HEK293 (cell line): ENCODE measurements around the gene AFG1L.

ENCODE experiments used
- CTCF ChIA-PET: fragments of 350-600 bp; formaldehyde crosslinking; extraction: SDS; loops from one replicate; lab custom pipeline; 2021; ENCODE audit warnings: antibody characterized with exemption; lab: Yijun Ruan, JAX
- POLR2A ChIA-PET: fragments of 300-600 bp; formaldehyde crosslinking; extraction: SDS; loops from one replicate; lab custom pipeline; 2020; ENCODE audit warnings: antibody characterized with exemption, inconsistent platforms; lab: Yijun Ruan, JAX
- H3K27ac ChIP-seq: fragments of 200-500 bp; sonication (Bioruptor generic); 2 replicates; pipeline ENCODE4 v1.5.1; 2014; ENCODE audit warnings: low read depth, low read length, control low read depth, inconsistent platforms; ENCODE audit errors: extremely low read depth
- H3K36me3 ChIP-seq, 2 experiments: fragments of 200-500 bp in 1 of 2; sonication (Bioruptor generic) in 1 of 2; 1 replicate in 1 of 2; 2 replicates in 1 of 2; pipeline ENCODE4 v1.5.1; 2014 to 2017; ENCODE audit warnings: inconsistent platforms in 2 of 2, low read length in 2 of 2; ENCODE audit not compliant: control insufficient read depth in 2 of 2, insufficient read depth in 1 of 2
- H3K4me1 ChIP-seq: fragments of 200-500 bp; sonication (Bioruptor generic); 2 replicates; pipeline ENCODE4 v1.5.1; 2014; ENCODE audit warnings: mild to moderate bottlenecking, low read length, inconsistent platforms; ENCODE audit not compliant: control insufficient read depth, insufficient read depth
- H3K4me3 ChIP-seq: 2 replicates; pipeline ENCODE4 v1.5.1; 2011; ENCODE audit warnings: low read depth, mild to moderate bottlenecking, control low read depth, low read length, moderate library complexity
- H3K9me3 ChIP-seq: fragments of 200-500 bp; sonication (Bioruptor generic); 2 replicates; pipeline ENCODE4 v1.5.1; 2014; ENCODE audit warnings: low read depth, low read length, inconsistent platforms; ENCODE audit not compliant: control insufficient read depth, insufficient read depth
- FEZF1 ChIP-seq: fragments of 450-650 bp; formaldehyde crosslinking; IDR thresholded peaks from 2 replicates; pipeline ENCODE4 v1.5.1; 2016; ENCODE audit warnings: missing biosample characterization, missing genetic modification characterization
- HOXC10 ChIP-seq: sonication (generic); formaldehyde crosslinking; IDR thresholded peaks from 2 replicates; pipeline ENCODE4 v1.8.1; 2023; ENCODE audit warnings: mild to moderate bottlenecking, missing genetic modification reagents
- KLF16 ChIP-seq: fragments of 450-650 bp; formaldehyde crosslinking; IDR thresholded peaks from 2 replicates; pipeline ENCODE4 v1.5.1; 2017; ENCODE audit warnings: missing biosample characterization, missing genetic modification characterization
- PBX3 ChIP-seq: sonication (generic); formaldehyde crosslinking; IDR thresholded peaks from 2 replicates; pipeline ENCODE4 v1.8.1; 2022; ENCODE audit warnings: mild to moderate bottlenecking, moderate library complexity, missing genetic modification reagents
- PRDM10 ChIP-seq: fragments of 450-650 bp; formaldehyde crosslinking; IDR thresholded peaks from 2 replicates; pipeline ENCODE4 v1.5.1; 2016; ENCODE audit warnings: missing biosample characterization, missing genetic modification characterization
- SCRT2 ChIP-seq: fragments of 450-650 bp; formaldehyde crosslinking; IDR thresholded peaks from 2 replicates; pipeline ENCODE4 v1.5.1; 2016; ENCODE audit warnings: missing biosample characterization, missing genetic modification characterization
- SP2 ChIP-seq: fragments of 450-650 bp; formaldehyde crosslinking; IDR thresholded peaks from 2 replicates; pipeline ENCODE4 v1.5.1; 2016; ENCODE audit warnings: missing biosample characterization, missing genetic modification characterization
- SP7 ChIP-seq: fragments of 450-650 bp; formaldehyde crosslinking; IDR thresholded peaks from 2 replicates; pipeline ENCODE4 v1.5.1; 2016; ENCODE audit warnings: missing biosample characterization, missing genetic modification characterization
- ZBTB44 ChIP-seq: fragments of 450-650 bp; IDR thresholded peaks from 2 replicates; pipeline ENCODE4 v1.5.1; 2018; ENCODE audit warnings: missing biosample characterization, mild to moderate bottlenecking, missing genetic modification characterization
- ZBTB7A ChIP-seq: fragments of 450-650 bp; formaldehyde crosslinking; IDR thresholded peaks from 2 replicates; pipeline ENCODE4 v1.5.1; 2016; ENCODE audit warnings: low read depth, missing biosample characterization, missing genetic modification characterization
- ZIC2 ChIP-seq: fragments of 450-650 bp; formaldehyde crosslinking; IDR thresholded peaks from 2 replicates; pipeline ENCODE4 v1.5.1; 2016; ENCODE audit warnings: missing biosample characterization, missing genetic modification characterization
- ZNF10 ChIP-seq: fragments of 450-650 bp; formaldehyde crosslinking; IDR thresholded peaks from 2 replicates; pipeline ENCODE4 v1.5.1; 2017; ENCODE audit warnings: missing biosample characterization, missing genetic modification characterization
- ZNF121 ChIP-seq: fragments of 450-650 bp; formaldehyde crosslinking; IDR thresholded peaks from 2 replicates; pipeline ENCODE4 v1.5.1; 2016; ENCODE audit warnings: missing biosample characterization, missing genetic modification characterization
- ZNF169 ChIP-seq: fragments of 450-650 bp; formaldehyde crosslinking; IDR thresholded peaks from 2 replicates; pipeline ENCODE4 v1.5.1; 2016; ENCODE audit warnings: missing biosample characterization, missing genetic modification characterization
- ZNF214 ChIP-seq: fragments of 450-650 bp; formaldehyde crosslinking; IDR thresholded peaks from 2 replicates; pipeline ENCODE4 v1.5.1; 2017; ENCODE audit warnings: missing biosample characterization, mild to moderate bottlenecking, missing genetic modification characterization, borderline replicate concordance
- ZNF24 ChIP-seq: fragments of 450-650 bp; formaldehyde crosslinking; IDR thresholded peaks from 2 replicates; pipeline ENCODE4 v1.5.1; 2016; ENCODE audit warnings: missing biosample characterization, missing genetic modification characterization
- ZNF280C ChIP-seq: fragments of 450-650 bp; formaldehyde crosslinking; IDR thresholded peaks from 2 replicates; pipeline ENCODE4 v1.5.1; 2016; ENCODE audit warnings: missing biosample characterization, missing genetic modification characterization
- ZNF335 ChIP-seq: fragments of 450-650 bp; formaldehyde crosslinking; conservative IDR thresholded peaks from 2 replicates; pipeline ENCODE4 v1.5.1; 2016; ENCODE audit warnings: missing biosample characterization, missing genetic modification characterization
- ZNF341 ChIP-seq: fragments of 450-650 bp; formaldehyde crosslinking; IDR thresholded peaks from 2 replicates; pipeline ENCODE4; 2016; ENCODE audit warnings: low read depth, missing biosample characterization, missing genetic modification characterization
- ZNF404 ChIP-seq: fragments of 450-650 bp; formaldehyde crosslinking; IDR thresholded peaks from 2 replicates; pipeline ENCODE4 v1.5.1; 2017; ENCODE audit warnings: missing biosample characterization, missing genetic modification characterization
- ZNF529 ChIP-seq: fragments of 450-650 bp; formaldehyde crosslinking; IDR thresholded peaks from 2 replicates; pipeline ENCODE4 v1.5.1; 2017; ENCODE audit warnings: missing genetic modification characterization, missing biosample characterization; ENCODE audit not compliant: insufficient replicate concordance
- ZNF548 ChIP-seq: fragments of 450-650 bp; formaldehyde crosslinking; IDR thresholded peaks from 2 replicates; pipeline ENCODE4 v1.5.1; 2016; ENCODE audit warnings: missing biosample characterization, missing genetic modification characterization
- ZNF558 ChIP-seq: fragments of 450-650 bp; formaldehyde crosslinking; IDR thresholded peaks from 2 replicates; pipeline ENCODE4 v1.5.1; 2016; ENCODE audit warnings: missing biosample characterization, missing genetic modification characterization
- ZNF621 ChIP-seq: fragments of 450-650 bp; formaldehyde crosslinking; IDR thresholded peaks from 2 replicates; pipeline ENCODE4 v1.5.1; 2017; ENCODE audit warnings: missing biosample characterization, missing genetic modification characterization
- ZNF664 ChIP-seq: fragments of 450-650 bp; formaldehyde crosslinking; IDR thresholded peaks from 2 replicates; pipeline ENCODE4 v1.5.1; 2016; ENCODE audit warnings: missing biosample characterization, missing genetic modification characterization
- ZNF707 ChIP-seq: fragments of 450-650 bp; formaldehyde crosslinking; IDR thresholded peaks from 2 replicates; pipeline ENCODE4 v1.5.1; 2016; ENCODE audit warnings: missing biosample characterization, missing genetic modification characterization
- ZNF776 ChIP-seq: fragments of 450-650 bp; formaldehyde crosslinking; IDR thresholded peaks from 2 replicates; pipeline ENCODE4 v1.5.0; 2017; ENCODE audit warnings: missing biosample characterization, missing genetic modification characterization, borderline replicate concordance

The AFG1L gene

GRCh38 chr6:108556250-108556649, 261.4 kb downstream of the AFG1L start:
- H3K4me1 ChIP-seq = peaks cover 4% of the 10 kb centered on the region
- no peak overlapping the region for H3K4me3 ChIP-seq
- H3K27ac ChIP-seq = no peak overlapping the region
- ChIA-PET CTCF (interaction anchor here (0.6 to 7.3 kb wide), 6 partner anchors 14 to 507 kb away, joined by 3 to 73 read pairs (median 3); no protein-coding TSS in a partner anchor), POLR2A (interaction anchor here (0.6 to 0.7 kb wide), 3 partner anchors 131 to 1627 kb away, joined by 3 to 4 read pairs (median 3); no protein-coding TSS in a partner anchor)
- no peaks in the 10 kb centered on the region for H3K36me3 ChIP-seq
- H3K9me3 ChIP-seq = no peaks in the 10 kb centered on the region
- TF ChIP-seq ZBTB7A (tag by site-specific recombination) (no peak), ZNF529 (tag by site-specific recombination) (no peak), SCRT2 (tag by site-specific recombination) (no peak), SP2 (tag by site-specific recombination) (no peak), ZNF548 (tag by site-specific recombination) (no peak), ZNF280C (no peak), ZNF621 (tag by site-specific recombination) (no peak), PRDM10 (tag by site-specific recombination) (peak; percentile 52)

- CTCF ChIA-PET = interaction anchor here (0.7 to 7.3 kb wide), 6 partner anchors 15 to 946 kb away, joined by 3 to 73 read pairs (median 4); no protein-coding TSS in a partner anchor
- Histone ChIP-seq H3K4me3 (peak overlapping the region; percentile 85), H3K36me3 (no peaks in the 10 kb centered on the region), H3K27ac (peak overlapping the region; percentile 93; the same call in 1 of the 2 replicates), H3K9me3 (no peaks in the 10 kb centered on the region), H3K4me1 (peaks cover 4% of the 10 kb centered on the region)
- POLR2A ChIA-PET = interaction anchor here (0.7 kb wide), 1 partner anchor 130 kb away, joined by 4 read pairs; no protein-coding TSS in a partner anchor
- TF ChIP-seq ZNF341 (tag by site-specific recombination) (no peak), FEZF1 (tag by site-specific recombination) (peak; percentile 49; the same call in 1 of the 2 replicates), ZNF558 (tag by site-specific recombination) (no peak), ZNF335 (tag by site-specific recombination) (peak; percentile 72), ZNF404 (tag by site-specific recombination) (no peak), ZNF214 (tag by site-specific recombination) (no peak), HOXC10 (CRISPR knock-in tag) (no peak), ZNF664 (tag by site-specific recombination) (no peak), ZNF121 (tag by site-specific recombination) (no peak), SP7 (tag by site-specific recombination) (no peak), ZNF776 (no peak), KLF16 (tag by site-specific recombination) (no peak), ZNF24 (tag by site-specific recombination) (0 out of 2 replicates have a peak, but pooled peaks have one; percentile 1), ZIC2 (tag by site-specific recombination) (peak; percentile 19; the same call in 1 of the 2 replicates), ZNF10 (tag by site-specific recombination) (no peak), PBX3 (CRISPR knock-in tag) (no peak), ZNF169 (tag by site-specific recombination) (no peak), ZBTB44 (0 out of 2 replicates have a peak, but pooled peaks have one; percentile 19), ZNF707 (tag by site-specific recombination) (no peak)
These were observed 262.1 kb downstream of the AFG1L start for GRCh38 chr6:108556866-108557493.
